HG02970 (cell line): ENCODE measurements around the gene FZR1.

Source experiments
- ATAC-seq: cut with Tn5 transposase; IDR thresholded peaks from one replicate; pipeline ENCODE4 v1.9.1; 2021; ENCODE audit warnings: mild to moderate bottlenecking, moderate library complexity, moderate number of reproducible peaks; ENCODE audit not compliant: unreplicated experiment, low FRiP score

FZR1 gene

GRCh38 chr19:3539756-3540118 lies 33.6 kb downstream of the FZR1 start:
- ATAC-seq = no peak

GRCh38 chr19:3543150-3544057 lies 37.3 kb downstream of the FZR1 start:
- ATAC-seq = no peak

GRCh38 chr19:3544058-3544376 lies 37.9 kb downstream of the FZR1 start:
- no peak for ATAC-seq

DNA sequence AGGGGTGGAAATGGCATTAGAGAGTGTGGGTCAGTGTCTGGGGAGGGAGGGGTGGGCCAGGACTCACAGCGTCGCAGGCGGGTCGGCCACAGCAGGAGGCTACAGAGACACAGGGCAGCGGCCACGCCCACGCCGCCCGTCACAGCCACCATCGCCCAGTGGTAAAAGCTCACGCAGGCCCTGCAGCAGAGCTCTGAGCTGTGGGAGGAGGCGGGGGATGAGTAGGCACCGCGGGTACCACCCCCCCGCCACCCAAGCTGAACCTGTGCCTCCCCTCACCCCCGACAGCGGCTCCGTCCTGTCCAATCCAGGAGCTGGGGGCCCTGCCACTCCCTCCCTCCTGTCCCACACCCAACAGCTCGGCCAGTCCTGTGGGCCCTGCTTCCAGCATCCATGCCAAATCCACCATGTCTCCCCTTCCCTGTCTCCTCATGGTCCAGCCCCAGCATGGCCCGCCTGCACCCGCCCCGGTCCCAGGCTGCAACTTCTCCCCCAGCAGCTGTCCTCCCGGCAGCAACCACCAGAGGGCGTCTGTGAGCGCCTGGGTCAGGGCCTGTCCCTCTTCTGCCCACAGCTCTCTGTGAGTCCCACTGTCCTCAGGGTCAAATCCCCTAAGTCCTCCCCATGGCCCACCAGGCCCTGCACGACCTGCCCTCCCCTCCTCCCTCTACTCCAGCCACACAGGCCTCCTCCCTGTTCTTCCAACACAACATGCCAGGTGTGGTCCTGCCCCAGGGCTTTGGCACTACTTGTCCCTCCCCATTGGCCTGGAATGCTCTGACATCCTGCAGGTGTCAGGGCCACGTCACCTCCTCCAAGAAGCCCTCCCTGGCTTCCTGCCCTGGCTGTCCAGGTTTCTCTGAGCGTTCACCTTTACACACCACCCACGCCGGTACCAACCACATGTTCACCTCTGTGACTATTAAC lies 38.9 kb downstream of the FZR1 start:
- ATAC-seq = no peak

- no peak for ATAC-seq
Measured at GRCh38 chr19:3545669-3546034, 39.5 kb downstream of the FZR1 start.

DNA sequence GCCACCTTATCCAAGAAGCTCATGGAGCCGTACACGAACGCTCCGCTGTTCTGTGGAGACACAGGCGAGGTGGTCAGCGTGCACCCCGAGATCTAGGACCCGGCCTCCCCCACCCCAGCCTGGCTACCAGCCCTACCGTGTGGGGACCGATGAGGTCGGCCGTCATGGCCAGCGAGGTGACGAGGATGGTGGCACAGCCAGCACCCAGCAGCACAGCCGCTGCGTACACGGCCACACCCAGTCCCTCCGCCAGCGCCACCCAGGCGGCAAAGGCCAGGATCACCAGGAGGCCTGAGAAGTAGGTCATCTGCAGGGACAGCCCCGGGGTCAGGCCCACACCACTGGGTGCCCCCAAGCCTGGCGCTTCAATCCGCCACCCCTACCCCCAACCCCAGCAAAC lies 40.0 kb downstream of the FZR1 start:
- no peak for ATAC-seq

DNA sequence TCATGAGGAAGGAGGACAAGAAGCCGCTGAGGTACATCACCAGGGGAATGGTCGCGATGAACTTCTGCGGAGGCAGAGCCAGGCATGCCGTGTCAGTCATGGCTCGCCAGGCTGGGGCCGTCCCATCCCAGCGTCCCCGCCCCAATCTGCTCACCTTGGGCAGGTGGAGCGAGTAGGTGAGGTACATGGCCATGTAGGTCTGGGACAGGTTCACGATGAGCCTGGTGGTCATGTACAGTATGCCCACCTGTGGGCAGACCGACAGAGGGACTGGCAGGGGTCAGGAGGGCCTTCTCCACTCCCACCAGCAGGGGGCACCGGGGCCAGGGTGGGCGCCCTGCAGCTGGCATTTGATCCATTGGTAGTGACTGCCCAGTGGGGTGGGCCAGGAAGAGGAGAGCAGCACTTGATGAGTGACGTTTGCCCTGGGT lies 41.2 kb downstream of the FZR1 start:
- no peak for ATAC-seq

- ATAC-seq = no peak
Measured at GRCh38 chr19:3547767-3548282, 41.7 kb downstream of the FZR1 start.

DNA sequence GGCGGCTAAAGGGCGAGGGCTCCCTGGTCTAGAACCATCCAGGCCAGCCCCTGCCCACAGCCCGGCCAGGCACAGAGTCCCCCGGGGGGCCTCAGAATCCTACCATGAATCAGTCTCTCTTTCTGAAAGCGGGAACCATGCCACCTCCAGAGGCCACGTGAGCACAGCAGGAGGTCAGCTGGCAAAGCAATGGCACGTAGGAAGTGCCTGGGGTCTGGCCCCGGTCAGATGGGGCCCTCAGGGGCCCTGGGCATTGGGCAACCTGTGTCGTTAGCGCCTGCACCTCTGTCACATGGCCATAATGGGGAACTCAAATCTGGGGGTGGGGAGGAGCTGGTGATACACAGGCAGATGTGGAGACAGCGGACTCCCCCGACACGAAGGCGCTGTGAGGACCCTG lies 42.5 kb downstream of the FZR1 start:
- no peak for ATAC-seq

GRCh38 chr19:3549816-3550215 lies 43.7 kb downstream of the FZR1 start:
- ATAC-seq = no peak

DNA sequence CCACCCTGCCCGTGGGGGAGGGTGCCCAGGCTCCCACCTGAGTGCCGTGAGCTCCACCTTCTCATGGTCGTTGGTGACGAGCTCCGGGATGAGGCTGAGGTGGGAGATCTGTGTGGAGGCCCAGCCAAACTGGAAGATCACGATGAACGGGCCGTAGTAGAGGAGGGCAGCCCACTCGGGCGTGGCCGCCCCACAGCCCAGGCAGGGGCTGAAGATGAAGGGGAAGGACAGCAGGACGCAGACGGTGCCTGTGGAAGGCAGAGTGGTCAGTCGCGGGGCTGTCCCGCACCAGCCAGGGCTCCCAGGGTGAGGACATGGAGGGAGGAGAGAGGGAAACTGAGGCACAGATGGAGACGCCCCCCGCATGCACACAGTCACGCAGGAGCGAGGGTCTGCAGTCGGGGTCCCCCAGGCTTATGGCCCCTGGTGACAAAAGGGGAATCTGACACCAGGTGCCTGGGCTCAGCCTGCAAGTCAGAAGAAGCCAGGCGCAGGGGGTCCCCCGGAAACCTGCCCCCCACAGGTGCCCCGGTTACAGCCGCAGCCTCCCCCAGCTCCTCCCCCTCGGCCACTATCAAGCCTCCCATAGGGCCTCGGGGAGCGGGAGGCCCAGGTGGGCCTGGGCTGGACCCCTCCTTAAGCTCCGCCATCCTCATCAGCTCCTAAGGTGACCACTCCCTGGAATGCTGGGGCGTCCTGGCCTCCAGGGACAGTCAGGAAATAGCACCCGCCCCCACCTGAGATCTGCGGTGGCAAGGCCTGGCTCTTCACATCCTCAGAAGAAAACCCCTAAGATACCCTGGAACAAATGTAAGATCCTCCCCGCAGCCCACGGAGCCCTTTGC lies 45.1 kb downstream of the FZR1 start:
- ATAC-seq = no peak

GRCh38 chr19:3551792-3552095 lies 45.6 kb downstream of the FZR1 start:
- no peak for ATAC-seq

- ATAC-seq = no peak
Measured at GRCh38 chr19:3554254-3555083, 48.4 kb downstream of the FZR1 start.

GRCh38 chr19:3555653-3556422 lies 49.7 kb downstream of the FZR1 start:
- no peak for ATAC-seq

- no peak for ATAC-seq
Measured at GRCh38 chr19:3556423-3556977, 50.4 kb downstream of the FZR1 start.

DNA sequence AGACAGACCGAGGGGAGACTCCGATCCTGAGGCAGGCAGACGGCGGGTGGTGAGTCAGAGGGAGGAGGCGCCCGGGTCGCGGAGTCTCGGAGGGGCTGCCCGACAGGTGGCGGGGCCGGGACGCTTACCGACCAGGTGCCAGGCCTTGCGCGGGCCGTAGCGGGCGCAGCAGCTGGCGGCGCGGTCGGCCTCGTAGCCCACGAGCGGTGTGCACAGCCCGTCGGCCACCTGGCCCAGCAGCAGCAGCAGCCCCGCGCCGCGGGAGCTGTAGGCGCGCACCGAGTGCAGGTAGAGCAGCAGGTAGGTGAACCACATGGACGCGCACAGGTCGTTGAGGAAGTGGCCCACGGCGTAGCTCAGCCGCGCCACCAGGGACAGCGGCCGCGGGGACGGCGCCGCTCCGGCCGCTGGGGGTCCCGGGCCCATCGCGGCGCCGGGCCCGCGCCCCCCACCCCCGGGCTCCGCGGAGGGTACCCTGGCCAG lies 50.9 kb downstream of the FZR1 start:
- ATAC-seq = peak; percentile 7

DNA sequence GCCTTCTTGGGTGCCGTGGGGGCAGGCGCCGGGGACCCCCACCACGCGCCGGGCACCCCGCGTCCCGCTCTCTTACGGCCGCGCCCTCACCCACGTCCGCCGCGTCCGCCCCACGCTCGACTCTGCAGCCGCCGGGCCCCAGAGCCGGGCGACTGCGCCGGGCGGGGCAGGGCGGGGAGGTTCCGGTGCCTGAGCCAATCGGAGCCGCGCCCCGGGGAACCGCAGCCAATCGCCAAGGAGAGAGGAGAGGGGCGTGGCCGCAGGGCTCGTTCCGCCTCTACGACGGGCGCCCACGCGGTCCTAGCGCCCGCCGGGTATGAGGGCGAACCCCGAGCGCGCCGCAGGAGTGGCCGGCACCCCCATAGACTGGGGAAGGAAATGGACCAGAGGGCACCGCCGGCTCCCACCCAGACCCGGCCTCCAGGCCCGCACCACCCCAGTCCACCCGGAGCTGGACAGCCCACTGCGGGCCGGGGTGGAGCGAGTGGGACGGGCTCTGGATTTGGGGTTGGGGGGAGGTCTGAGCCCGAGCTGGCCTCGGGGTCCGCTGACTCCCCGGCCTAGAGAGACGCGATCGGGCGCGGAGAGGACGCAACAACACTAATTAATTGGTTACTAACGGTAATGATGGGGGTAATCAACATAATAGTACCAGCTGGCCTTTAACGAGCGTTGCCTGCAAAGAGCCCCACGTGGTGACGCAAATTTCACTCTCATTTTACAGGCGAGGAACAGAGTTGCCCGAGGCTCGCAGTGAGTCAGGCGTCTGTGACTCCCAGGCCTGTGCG lies 51.5 kb downstream of the FZR1 start, which contains the start of gene MFSD12:
MFSD12 (minus strand) TSS at position 126 of the 788 bp plus-strand sequence. CDS start 183 bp downstream, outside the sequence.
- ATAC-seq = peak; percentile 85
